ENCODE measurements around the gene GPR161. TPM values are rescaled to one million over a fixed set of nuclear protein-coding genes. Genes with fewer than 3 reads are reported as not detected.
A peak's percentile ranks its signal among the peaks of the same experiment; 100 is the strongest.

GPR161 gene
- total RNA-seq, 1 donor from 2014 or later: 0.51 TPM

GRCh38 chr1:168112673-168113305 lies 23.9 kb downstream of the GPR161 start:
- peak; percentile 60 for DNase-seq
- Mint-ChIP-seq H3K9me3 (no peaks in the 10 kb centered on the region), H3K27me3 (peaks cover 4% of the 10 kb centered on the region), H3K4me3 (no peak overlapping the region), H3K4me1 (no peaks in the 10 kb centered on the region), H3K27ac (no peak overlapping the region), H3K36me3 (ENCODE audit: low read depth) (no peaks in the 10 kb centered on the region)
- intact Hi-C loops (cut with micrococcal nuclease): no loop called here

DNA sequence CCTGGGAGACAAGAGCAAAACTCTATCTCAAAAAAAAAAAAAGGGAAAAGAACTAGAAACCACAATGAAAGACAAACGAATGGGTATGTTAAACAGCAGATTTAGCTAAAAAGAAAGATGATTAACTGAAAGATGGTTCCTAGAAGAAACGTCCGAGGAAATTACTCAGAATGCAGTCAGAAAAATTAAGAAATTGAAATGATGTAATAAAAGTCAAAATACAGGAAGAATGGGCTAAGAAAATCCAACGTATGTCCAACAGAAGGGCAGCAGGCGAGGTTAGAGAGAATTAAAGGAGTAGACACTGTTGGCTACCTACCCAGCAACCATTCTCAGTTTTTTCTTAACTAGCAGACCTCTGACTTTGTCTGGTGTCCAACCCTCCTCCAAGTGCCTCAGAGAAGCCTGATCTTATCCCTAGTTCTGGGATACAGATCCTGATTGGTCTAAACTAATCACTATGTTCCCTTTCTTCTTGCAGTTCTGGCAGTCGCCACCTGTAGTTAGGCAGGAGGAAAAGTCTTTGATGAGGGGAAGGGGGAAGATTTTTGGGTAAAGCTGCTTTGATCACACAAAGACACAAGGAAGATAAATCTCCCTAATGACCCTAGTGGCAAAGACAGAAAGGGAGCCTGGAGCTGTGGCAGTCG lies 25.7 kb downstream of the GPR161 start:
- Mint-ChIP-seq H3K36me3 (ENCODE audit: low read depth) (no peaks in the 10 kb centered on the region), H3K27me3 (peaks cover 5% of the 10 kb centered on the region), H3K4me3 (no peak overlapping the region), H3K4me1 (no peaks in the 10 kb centered on the region), H3K27ac (no peak overlapping the region), H3K9me3 (no peaks in the 10 kb centered on the region)
- no peak for DNase-seq
- intact Hi-C loops (cut with micrococcal nuclease): no loop called here

DNA sequence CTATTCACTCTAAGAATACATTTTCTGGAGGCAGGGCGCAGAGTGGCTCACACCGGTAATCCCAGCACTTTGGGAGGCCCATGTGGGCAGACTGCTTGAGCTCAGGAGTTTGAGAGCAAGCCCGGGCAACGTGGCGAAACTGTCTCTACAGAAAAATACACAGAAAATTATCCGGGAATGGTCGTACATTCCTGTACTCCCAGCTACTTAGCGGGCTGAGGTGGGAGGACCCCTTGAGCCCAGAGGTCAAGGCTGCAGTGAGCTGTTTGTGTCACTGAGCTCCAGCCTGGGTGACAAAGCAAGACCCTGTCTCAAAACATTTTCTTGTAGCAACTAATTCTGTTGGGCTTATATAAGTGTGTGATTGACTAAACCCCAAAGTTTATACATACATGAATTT lies 30.5 kb downstream of the GPR161 start:
- Mint-ChIP-seq H3K27me3 (peaks cover 6% of the 10 kb centered on the region), H3K4me1 (no peaks in the 10 kb centered on the region), H3K4me3 (no peak overlapping the region), H3K27ac (no peak overlapping the region), H3K9me3 (no peaks in the 10 kb centered on the region), H3K36me3 (ENCODE audit: low read depth) (no peaks in the 10 kb centered on the region)
- DNase-seq: no peak
- intact Hi-C loops (cut with micrococcal nuclease): no loop called here

DNA sequence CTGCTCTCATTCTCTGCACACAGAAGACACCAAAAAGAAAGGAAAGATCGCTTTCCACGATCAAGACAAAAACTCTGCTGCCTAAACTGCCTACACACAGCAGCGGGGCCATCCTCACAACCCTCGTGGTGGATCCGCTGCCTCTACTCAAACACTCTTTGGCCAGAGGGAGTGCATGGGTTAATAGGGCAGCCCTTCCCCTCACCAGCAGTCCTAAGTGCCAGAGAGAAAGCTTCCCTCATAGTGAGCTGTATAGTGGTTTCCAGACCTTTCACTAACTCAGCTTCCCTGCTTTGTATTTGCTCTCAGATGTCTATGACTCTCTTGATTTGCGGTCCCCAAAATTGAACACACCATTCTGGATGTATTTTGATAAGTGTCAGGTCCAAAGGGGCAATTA lies 30.9 kb downstream of the GPR161 start:
- H3K36me3 Mint-ChIP-seq (ENCODE audit: low read depth): no peaks in the 10 kb centered on the region
- DNase-seq: no peak
- H3K4me1 Mint-ChIP-seq: no peaks in the 10 kb centered on the region
- no peaks in the 10 kb centered on the region for H3K9me3 Mint-ChIP-seq
- H3K27ac Mint-ChIP-seq: no peak overlapping the region
- H3K4me3 Mint-ChIP-seq: no peak overlapping the region
- peaks cover 6% of the 10 kb centered on the region for H3K27me3 Mint-ChIP-seq
- intact Hi-C loops (cut with micrococcal nuclease): no loop called here

DNA sequence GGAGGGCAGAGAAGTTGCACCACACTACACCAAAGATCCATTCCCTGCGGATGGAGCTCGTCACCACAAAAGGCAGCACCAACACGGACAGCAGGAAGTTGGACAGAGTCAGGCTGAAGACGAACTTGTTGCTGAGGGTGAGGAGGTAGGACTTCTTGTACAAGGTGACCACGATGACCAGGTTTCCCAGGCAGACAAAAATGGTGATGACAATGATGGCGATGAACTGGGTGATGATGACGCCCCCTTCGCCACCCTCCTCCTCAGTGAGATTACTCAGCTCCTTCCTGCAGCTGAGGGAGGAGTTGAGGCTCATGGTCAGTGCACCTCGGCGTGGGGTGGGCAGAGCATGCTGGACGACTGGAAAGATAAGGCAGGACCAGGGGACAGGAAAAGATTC lies 32.2 kb downstream of the GPR161 start:
- no peaks in the 10 kb centered on the region for H3K4me1 Mint-ChIP-seq
- no peak for DNase-seq
- no peaks in the 10 kb centered on the region for H3K9me3 Mint-ChIP-seq
- intact Hi-C loops (cut with micrococcal nuclease): no loop called here
- H3K4me3 Mint-ChIP-seq: no peak overlapping the region
- peaks cover 6% of the 10 kb centered on the region for H3K27me3 Mint-ChIP-seq
- no peak overlapping the region for H3K27ac Mint-ChIP-seq
- no peaks in the 10 kb centered on the region for H3K36me3 Mint-ChIP-seq (ENCODE audit: low read depth)

DNA sequence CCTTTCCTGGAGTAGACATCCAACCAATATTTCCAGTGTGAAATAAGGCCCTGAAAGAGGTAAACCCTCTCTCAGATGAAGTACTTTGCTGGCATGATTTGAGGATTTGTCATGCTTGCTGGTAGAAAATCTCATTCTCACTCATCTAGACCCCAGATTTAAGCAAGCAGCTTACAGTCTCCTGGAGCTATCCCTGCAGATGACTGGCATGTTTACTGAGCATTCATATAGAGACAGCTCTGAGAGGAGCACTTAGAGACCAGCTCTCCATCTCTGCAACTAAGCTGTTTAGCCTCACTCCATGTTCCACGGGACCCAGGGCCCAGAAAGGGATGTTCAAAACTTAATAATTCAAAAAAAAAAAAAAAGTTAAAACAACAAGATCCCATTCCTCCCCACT lies 34.2 kb downstream of the GPR161 start:
- H3K4me3 Mint-ChIP-seq: no peak overlapping the region
- intact Hi-C loops (cut with micrococcal nuclease): no loop called here
- peaks cover 6% of the 10 kb centered on the region for H3K27me3 Mint-ChIP-seq
- H3K9me3 Mint-ChIP-seq: no peaks in the 10 kb centered on the region
- H3K4me1 Mint-ChIP-seq: no peaks in the 10 kb centered on the region
- H3K36me3 Mint-ChIP-seq (ENCODE audit: low read depth): no peaks in the 10 kb centered on the region
- no peak for DNase-seq
- no peak overlapping the region for H3K27ac Mint-ChIP-seq

DNA sequence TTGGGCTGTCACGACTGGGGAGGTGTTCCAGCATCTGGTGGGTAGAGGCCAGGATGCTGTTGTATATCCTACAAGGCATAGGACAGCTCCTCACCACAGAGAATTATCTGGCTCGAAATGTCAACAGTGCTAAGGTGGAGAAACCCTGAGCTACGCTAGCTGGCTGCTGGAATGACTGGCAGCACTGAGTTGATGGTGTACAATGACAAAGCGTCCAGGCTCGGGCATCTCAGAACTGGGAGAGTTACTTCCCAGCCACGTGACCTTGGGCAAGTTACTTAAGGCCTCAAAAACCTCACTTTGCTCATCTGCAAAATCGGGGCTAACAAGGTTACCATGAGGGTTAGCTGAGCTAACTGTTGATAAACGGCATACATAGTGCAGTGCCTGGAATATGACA lies 35.4 kb downstream of the GPR161 start:
- Mint-ChIP-seq H3K36me3 (ENCODE audit: low read depth) (no peaks in the 10 kb centered on the region), H3K9me3 (no peaks in the 10 kb centered on the region), H3K27me3 (peaks cover 4% of the 10 kb centered on the region), H3K4me1 (no peaks in the 10 kb centered on the region), H3K4me3 (no peak overlapping the region), H3K27ac (no peak overlapping the region)
- intact Hi-C loops (cut with micrococcal nuclease): no loop called here
- no peak for DNase-seq

GRCh38 chr1:168100315-168101002 lies 36.3 kb downstream of the GPR161 start:
- no peak for DNase-seq
- Mint-ChIP-seq H3K4me3 (no peak overlapping the region), H3K4me1 (no peaks in the 10 kb centered on the region), H3K27ac (no peak overlapping the region), H3K36me3 (ENCODE audit: low read depth) (no peaks in the 10 kb centered on the region), H3K27me3 (peaks cover 2% of the 10 kb centered on the region), H3K9me3 (no peaks in the 10 kb centered on the region)
- intact Hi-C loops (cut with micrococcal nuclease): no loop called here

DNA sequence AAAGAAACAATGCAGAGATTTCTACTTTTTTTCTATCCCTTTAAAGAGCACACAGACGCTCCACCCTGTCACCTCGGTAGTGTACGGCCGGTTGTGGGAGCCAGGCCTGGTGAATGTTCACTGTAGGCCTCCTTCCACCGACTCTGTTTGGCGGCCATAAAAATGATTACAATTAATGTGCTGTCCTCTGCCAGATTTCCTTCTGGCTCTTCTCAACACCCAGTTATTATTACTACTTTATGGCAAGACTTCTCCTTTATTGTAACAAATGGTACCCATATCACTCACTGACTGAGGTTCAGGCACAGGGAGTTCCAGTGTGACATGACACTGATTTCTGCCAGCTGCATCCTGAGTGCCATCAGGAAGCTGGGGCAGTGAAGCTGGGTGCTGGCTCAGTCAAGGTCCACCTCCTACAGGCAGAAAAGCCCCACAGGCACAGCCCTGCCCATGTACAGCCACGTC lies 37.4 kb downstream of the GPR161 start:
- Mint-ChIP-seq H3K4me3 (no peak overlapping the region), H3K27me3 (peaks cover 2% of the 10 kb centered on the region), H3K4me1 (no peaks in the 10 kb centered on the region), H3K9me3 (no peaks in the 10 kb centered on the region), H3K27ac (no peak overlapping the region), H3K36me3 (ENCODE audit: low read depth) (no peaks in the 10 kb centered on the region)
- no peak for DNase-seq
- intact Hi-C loops (cut with micrococcal nuclease): no loop called here

DNA sequence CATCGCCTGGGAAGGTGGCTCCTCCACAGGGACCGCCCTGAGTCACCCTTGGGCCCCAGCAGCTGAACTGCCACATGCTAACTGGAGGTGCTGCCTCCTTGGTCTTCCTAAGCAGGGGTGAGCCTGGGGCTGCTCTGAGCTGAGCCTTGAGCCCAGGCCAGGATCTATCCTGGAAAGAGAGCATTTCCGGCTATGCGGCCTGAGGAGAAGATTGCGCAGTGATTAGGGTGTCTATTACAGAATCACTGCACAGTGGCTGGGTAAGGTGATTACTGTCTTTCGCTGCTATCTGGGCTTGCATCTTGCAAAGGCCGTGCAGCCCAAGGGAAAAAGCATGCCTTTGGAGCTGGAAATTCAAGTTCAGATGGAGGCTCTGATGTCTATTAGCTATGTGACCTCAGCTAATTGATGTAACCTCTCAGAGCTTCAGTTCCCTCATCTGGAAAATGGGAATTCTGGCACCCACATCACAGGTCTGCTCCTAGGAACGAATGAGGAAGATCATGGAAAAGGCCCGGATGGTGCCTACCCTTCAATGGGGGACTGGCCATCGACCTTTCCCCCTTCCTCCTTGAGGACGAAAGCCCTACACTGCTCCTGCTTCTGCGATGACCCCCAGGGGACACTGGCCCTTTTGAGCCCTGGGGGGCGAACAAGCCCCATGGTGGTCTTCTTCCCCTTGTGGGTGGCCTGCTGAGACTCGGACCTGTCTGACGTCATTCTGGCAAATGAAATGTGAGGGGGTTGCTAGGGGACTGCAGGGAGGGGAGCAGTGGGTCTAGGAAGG lies 38.0 kb downstream of the GPR161 start:
- Mint-ChIP-seq H3K27me3 (peaks cover 5% of the 10 kb centered on the region), H3K36me3 (ENCODE audit: low read depth) (no peaks in the 10 kb centered on the region), H3K27ac (no peak overlapping the region), H3K9me3 (no peaks in the 10 kb centered on the region), H3K4me3 (no peak overlapping the region), H3K4me1 (no peaks in the 10 kb centered on the region)
- DNase-seq: no peak
- intact Hi-C loops (cut with micrococcal nuclease): no loop called here

DNA sequence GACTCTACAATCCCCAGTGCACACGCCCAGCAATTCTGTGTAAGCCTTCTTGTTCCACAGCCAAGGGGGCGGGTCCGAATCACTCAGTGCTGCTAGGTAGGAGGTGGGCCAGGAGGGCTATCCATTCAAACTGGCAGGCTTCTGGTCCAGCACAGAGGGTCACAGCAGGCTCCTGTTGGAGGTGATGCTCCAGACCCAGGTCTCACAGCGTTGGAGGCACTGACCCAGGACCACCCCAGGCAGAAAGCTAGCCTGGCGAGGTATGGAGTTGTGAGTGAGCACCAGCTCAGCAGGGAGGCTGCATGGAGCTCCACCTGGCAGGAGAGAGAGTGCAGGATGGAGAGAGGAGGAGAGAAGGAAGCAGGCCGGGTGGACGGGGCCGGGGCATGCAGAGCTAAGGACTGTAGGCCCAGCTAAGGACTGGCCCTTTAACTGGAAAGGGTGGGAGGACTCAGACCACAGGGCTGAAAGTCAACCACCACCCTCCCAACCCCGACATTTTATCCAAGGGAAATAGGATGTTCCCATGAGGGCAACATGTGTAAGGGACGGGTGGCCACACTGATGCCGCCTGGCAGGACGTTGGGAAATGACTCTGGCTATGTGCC lies 38.7 kb downstream of the GPR161 start:
- no peak for DNase-seq
- H3K27ac Mint-ChIP-seq: no peak overlapping the region
- no peaks in the 10 kb centered on the region for H3K9me3 Mint-ChIP-seq
- H3K36me3 Mint-ChIP-seq (ENCODE audit: low read depth): no peaks in the 10 kb centered on the region
- no peaks in the 10 kb centered on the region for H3K4me1 Mint-ChIP-seq
- intact Hi-C loops (cut with micrococcal nuclease): no loop called here
- H3K27me3 Mint-ChIP-seq: peaks cover 3% of the 10 kb centered on the region
- H3K4me3 Mint-ChIP-seq: no peak overlapping the region

DNA sequence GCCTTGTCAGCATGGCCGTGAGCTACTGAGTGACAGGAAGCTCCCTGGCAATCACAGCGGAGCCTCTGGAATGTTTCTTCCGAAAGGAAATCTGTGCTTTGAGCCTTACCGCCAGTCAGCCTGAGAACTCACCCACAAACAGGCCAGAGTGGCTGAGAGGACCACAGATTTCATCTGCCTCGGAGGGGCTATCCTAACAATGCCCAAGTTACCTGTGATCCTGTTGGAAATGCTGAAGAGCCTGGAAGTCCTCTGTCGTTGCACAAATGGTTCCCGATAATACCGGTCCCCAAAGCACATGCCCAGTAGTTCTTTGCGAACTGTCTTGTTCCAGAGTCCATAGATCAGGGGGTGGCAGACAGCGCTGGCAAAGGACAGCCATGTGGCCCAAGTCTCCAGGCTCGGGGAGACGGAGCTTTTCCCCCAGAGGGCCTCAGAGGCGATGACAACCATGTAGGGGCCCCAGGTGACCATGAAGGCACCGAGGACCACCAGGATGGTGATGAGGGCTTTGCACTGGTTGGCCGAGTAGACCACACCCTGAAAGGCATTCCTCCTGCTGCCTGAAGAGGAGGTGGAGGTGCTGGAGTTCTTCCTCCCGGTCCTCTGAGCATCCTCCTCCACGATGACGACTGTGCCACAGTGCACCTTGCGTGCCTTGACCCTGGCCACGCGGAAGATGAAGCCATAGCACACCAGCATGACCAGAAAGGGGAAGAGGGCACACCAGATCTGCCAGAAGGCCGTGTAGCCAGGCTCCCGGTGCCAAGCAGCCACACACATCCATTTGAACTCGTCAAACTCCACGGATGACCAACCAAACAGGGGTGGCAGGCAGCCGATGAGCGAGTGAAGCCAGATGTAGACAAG lies 40.2 kb downstream of the GPR161 start:
- H3K4me3 Mint-ChIP-seq: no peak overlapping the region
- intact Hi-C loops (cut with micrococcal nuclease): no loop called here
- peaks cover 2% of the 10 kb centered on the region for H3K27me3 Mint-ChIP-seq

DNA sequence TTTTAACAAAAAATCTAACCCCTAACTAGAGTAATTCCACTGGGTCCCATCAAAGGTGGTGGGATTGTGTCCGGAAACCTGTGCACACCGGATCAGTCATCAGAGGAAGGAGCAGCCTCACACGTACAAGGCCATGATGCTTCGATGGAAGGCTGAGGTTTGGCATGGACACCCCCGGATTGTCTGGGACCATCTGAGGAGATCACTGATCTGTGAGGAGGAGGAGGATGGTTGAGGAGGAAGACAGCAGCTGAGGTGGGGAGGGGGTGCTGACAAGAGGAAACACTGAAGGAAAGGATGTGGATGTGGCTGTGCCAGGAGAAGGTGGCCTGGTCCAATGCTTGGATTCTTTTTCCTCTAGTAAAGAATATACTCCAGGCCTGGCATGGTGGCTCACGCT lies 41.3 kb downstream of the GPR161 start:
- Mint-ChIP-seq H3K36me3 (ENCODE audit: low read depth) (no peaks in the 10 kb centered on the region), H3K4me3 (no peak overlapping the region), H3K27ac (no peak overlapping the region), H3K27me3 (peaks cover 2% of the 10 kb centered on the region), H3K9me3 (no peaks in the 10 kb centered on the region), H3K4me1 (no peaks in the 10 kb centered on the region)
- DNase-seq: no peak
- intact Hi-C loops (cut with micrococcal nuclease): no loop called here

More for the DNA sequence above, 40.2 kb downstream of the GPR161 start:
- DNase-seq: no peak
- H3K4me1 Mint-ChIP-seq: no peaks in the 10 kb centered on the region
- H3K27ac Mint-ChIP-seq: no peak overlapping the region
- no peaks in the 10 kb centered on the region for H3K36me3 Mint-ChIP-seq (ENCODE audit: low read depth)
- no peaks in the 10 kb centered on the region for H3K9me3 Mint-ChIP-seq

Measured in activated CD4-positive, alpha-beta T cell treated with anti-CD3 and anti-CD28 coated beads, Interleukin-2, amount 10 ng/mL, durations not matched to agents 24 days and 14 days (primary cell).